ENCODE results near the gene ERICH6B. TPM values are rescaled to one million over a fixed set of nuclear protein-coding genes. Genes with fewer than 3 reads are reported as not detected.

The ERICH6B gene
- total RNA-seq, 1 donor from 2014 or later: not detected

GRCh38 chr13:45541806-45542205 lies 73.7 kb downstream of the ERICH6B start:
- H3K9me3 Mint-ChIP-seq: no peaks in the 10 kb centered on the region
- no peak for TF ChIP-seq CTCF (conservative IDR thresholded peaks at IDR 0.05)
- H3K27me3 Mint-ChIP-seq: no peaks in the 10 kb centered on the region
- DNase-seq (ENCODE audit: extremely low spot score, unreplicated experiment): no peak
- H3K27ac Mint-ChIP-seq: no peak overlapping the region
- H3K4me3 Mint-ChIP-seq: no peak overlapping the region
- no peaks in the 10 kb centered on the region for H3K4me1 Mint-ChIP-seq (ENCODE audit: unreplicated experiment)
- no peaks in the 10 kb centered on the region for H3K36me3 Mint-ChIP-seq

GRCh38 chr13:45540864-45541263 lies 74.7 kb downstream of the ERICH6B start:
- TF ChIP-seq CTCF (conservative IDR thresholded peaks at IDR 0.05): no peak
- Mint-ChIP-seq H3K27ac (no peak overlapping the region), H3K27me3 (no peaks in the 10 kb centered on the region), H3K9me3 (no peaks in the 10 kb centered on the region), H3K36me3 (no peaks in the 10 kb centered on the region), H3K4me3 (no peak overlapping the region), H3K4me1 (ENCODE audit: unreplicated experiment) (no peaks in the 10 kb centered on the region)
- no peak for DNase-seq (ENCODE audit: extremely low spot score, unreplicated experiment)

GRCh38 chr13:45540195-45540594 lies 75.3 kb downstream of the ERICH6B start:
- no peaks in the 10 kb centered on the region for H3K36me3 Mint-ChIP-seq
- no peak overlapping the region for H3K27ac Mint-ChIP-seq
- no peaks in the 10 kb centered on the region for H3K4me1 Mint-ChIP-seq (ENCODE audit: unreplicated experiment)
- no peak for TF ChIP-seq CTCF (conservative IDR thresholded peaks at IDR 0.05)
- no peaks in the 10 kb centered on the region for H3K27me3 Mint-ChIP-seq
- no peaks in the 10 kb centered on the region for H3K9me3 Mint-ChIP-seq
- H3K4me3 Mint-ChIP-seq: no peak overlapping the region
- DNase-seq (ENCODE audit: extremely low spot score, unreplicated experiment): no peak

- Mint-ChIP-seq H3K36me3 (peaks cover 12% of the 10 kb centered on the region), H3K9me3 (no peaks in the 10 kb centered on the region), H3K4me3 (no peak overlapping the region), H3K27ac (no peak overlapping the region), H3K4me1 (ENCODE audit: unreplicated experiment) (no peaks in the 10 kb centered on the region), H3K27me3 (no peaks in the 10 kb centered on the region)
- DNase-seq (ENCODE audit: extremely low spot score, unreplicated experiment): no peak
- no peak for TF ChIP-seq CTCF (conservative IDR thresholded peaks at IDR 0.05)
These were observed 77.2 kb downstream of the ERICH6B start for GRCh38 chr13:45538382-45538781.

GRCh38 chr13:45537516-45537915 lies 78.0 kb downstream of the ERICH6B start:
- Mint-ChIP-seq H3K9me3 (no peaks in the 10 kb centered on the region), H3K4me3 (no peak overlapping the region), H3K36me3 (peaks cover 16% of the 10 kb centered on the region), H3K27me3 (no peaks in the 10 kb centered on the region), H3K4me1 (ENCODE audit: unreplicated experiment) (no peaks in the 10 kb centered on the region), H3K27ac (no peak overlapping the region)
- no peak for DNase-seq (ENCODE audit: extremely low spot score, unreplicated experiment)
- TF ChIP-seq CTCF (conservative IDR thresholded peaks at IDR 0.05): no peak

GRCh38 chr13:45536224-45536623 lies 79.3 kb downstream of the ERICH6B start:
- no peak overlapping the region for H3K27ac Mint-ChIP-seq
- no peak overlapping the region for H3K4me3 Mint-ChIP-seq
- peaks cover 18% of the 10 kb centered on the region for H3K36me3 Mint-ChIP-seq
- no peaks in the 10 kb centered on the region for H3K9me3 Mint-ChIP-seq
- H3K4me1 Mint-ChIP-seq (ENCODE audit: unreplicated experiment): no peaks in the 10 kb centered on the region
- H3K27me3 Mint-ChIP-seq: no peaks in the 10 kb centered on the region
- no peak for DNase-seq (ENCODE audit: extremely low spot score, unreplicated experiment)
- no peak for TF ChIP-seq CTCF (conservative IDR thresholded peaks at IDR 0.05)
